ENCODE data around the gene NSUN2.
A peak's percentile ranks its signal among the peaks of the same experiment; 100 is the strongest.
"Not testable (repeated sequence)": the region's sequence is repeated elsewhere in the genome, so short reads cannot be mapped to it uniquely, and the experiment has no call there.

Gene NSUN2

GRCh38 chr5:6632888-6633468 is at the start of gene NSUN2, which contains the start of gene SRD5A1:
Gene NSUN2 (minus strand): TSS chr5:6633044. CDS start chr5:6632979, 65 bp downstream.
Gene SRD5A1 (plus strand): TSS chr5:6633440. CDS start chr5:6633577, 137 bp downstream.
- DNase-seq (ENCODE audit: low spot score) = peak; percentile 96

DNA sequence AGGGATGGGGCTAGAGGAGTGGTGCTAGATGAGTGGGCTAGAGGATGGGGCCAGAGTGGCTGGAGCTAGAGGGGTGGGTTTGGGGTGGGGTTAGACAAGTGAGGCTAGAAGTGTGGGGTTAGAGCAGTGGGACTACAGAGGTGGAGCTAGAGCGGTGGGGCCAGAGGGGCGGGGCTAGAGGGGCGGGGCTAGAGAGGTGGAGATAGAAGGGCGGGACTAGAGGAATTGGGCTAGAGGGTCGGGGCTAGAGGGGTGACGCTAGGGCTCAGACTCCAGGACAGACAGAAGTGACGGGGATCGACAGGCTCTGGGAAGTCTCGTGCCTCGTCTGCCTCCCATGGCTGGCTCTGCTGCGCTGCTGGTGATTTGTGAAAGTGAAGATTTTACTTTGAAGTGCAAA is 49.4 kb upstream of the NSUN2 start:
- DNase-seq (ENCODE audit: low spot score) = no peak

DNA sequence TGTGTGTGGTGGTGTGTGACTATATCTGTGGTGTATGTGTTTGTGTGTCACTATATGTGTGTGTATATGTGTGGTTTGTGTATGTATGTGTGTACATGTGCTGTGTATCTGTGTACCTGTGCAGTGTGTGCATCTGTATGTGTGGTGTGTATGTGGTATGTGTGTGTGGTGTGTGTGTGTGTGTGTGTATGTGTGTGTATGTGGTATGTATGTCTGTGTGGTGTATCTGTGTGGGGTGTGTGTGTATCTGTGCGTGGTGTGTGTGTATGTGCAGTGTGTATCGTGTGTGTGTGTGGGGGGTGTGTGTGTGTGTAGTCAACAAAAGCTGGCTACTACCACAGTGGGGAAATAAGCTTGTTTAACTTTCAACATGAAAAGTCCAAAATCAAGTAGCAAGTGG is 48.8 kb upstream of the NSUN2 start:
- DNase-seq (ENCODE audit: low spot score) = no peak

GRCh38 chr5:6680922-6681321 is 48.1 kb upstream of the NSUN2 start:
- no peak for DNase-seq (ENCODE audit: low spot score)

DNA sequence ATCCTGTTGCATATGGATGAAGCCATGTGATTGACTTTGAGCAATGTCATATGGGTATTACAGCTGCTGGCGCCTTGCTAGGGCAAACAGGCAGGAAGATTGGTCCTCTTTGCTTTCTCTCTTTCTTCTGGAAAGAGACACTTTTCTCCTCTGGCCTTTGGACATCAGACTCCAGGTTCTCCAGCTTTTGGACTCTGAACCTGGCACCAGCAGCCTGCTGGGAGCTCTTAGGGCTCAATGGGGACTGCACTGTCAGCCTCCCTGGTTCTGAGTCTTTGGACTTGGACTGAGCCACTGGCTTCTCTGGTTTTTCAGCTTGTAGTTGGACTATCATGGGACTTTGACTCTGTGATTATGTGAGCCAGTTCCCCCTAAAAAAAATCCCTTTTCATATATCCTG is 45.5 kb upstream of the NSUN2 start:
- no peak for DNase-seq (ENCODE audit: low spot score)

- DNase-seq (ENCODE audit: low spot score) = no peak
These were observed 43.9 kb upstream of the NSUN2 start for GRCh38 chr5:6676702-6677101.

GRCh38 chr5:6675784-6676491 is 43.1 kb upstream of the NSUN2 start:
- no peak for DNase-seq (ENCODE audit: low spot score)

DNA sequence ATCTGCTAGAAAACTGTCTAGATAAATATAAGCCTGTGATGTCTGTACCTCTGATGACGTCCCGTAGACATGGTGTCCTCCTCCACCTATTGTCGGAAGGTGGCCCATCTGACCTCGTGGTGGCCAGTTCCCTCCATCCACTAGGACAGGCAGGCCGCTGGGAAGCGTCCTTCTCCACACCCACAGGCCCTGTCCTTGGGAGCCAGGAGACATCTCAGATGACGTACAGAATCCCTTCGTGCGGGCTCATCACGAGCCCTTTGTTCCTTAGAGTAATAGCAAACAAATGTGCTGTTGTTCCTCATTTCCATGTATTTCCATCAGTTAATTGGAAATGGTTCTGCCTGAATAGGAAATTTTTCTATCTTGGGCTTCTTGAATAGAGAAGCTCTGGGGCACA is 42.0 kb upstream of the NSUN2 start:
- no peak for DNase-seq (ENCODE audit: low spot score)

GRCh38 chr5:6674421-6674820 is 41.6 kb upstream of the NSUN2 start:
- DNase-seq (ENCODE audit: low spot score) = no peak

DNA sequence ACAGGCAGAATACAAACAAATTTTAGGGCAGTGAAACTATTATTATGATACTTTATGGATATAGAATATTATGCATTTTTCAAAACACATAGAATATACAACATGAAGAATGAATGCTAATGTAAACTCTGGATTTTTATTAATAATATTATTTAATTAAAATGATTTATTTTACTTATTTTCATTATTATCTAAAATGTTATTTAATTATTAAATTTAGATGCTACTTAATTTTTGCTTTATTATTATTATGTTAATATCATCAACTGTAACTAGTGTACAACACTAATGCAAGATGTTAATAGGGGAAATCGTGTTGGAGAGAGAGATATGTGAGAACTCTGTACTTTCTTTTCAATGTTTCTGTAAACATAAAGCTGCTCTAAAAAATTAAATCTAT is 41.1 kb upstream of the NSUN2 start:
- no peak for DNase-seq (ENCODE audit: low spot score)

DNA sequence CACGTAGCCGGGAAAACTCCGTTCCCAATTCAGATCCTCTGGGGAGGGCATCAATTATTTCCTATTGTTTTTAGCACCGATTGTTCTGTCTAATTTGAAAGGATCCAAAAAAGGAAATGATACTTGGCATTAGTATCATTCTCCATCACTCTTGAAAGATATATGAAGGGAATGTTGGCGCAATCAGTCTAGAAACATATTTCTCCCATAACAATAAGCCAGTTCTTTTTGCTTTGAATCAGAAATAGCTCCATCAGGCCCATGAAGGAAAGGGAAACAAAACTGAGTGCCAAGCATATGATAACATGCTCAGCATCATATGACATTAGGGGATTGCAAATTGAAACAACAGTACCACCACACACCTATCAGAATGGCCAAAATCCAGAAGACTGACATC is 40.2 kb upstream of the NSUN2 start:
- DNase-seq (ENCODE audit: low spot score) = no peak

DNA sequence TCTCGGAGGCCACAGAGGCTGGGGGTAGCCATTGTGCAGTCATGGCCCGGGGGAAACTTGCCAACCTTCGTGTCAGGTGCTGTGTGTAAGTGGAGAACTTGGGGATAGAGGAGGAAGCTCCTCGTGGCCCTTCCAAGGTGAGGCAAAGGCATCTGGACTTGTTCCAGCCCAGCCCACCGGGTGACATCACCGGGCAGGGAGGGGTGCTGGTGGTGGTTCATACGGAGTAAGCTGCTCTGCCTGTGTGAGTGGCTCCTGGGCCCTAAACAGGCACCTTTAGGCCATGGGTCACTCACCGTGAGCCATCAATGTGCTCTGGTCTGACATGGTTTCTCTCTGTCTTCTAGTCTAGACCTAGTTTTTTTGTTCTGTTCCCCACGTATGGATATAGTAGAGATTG is 35.9 kb upstream of the NSUN2 start:
- DNase-seq (ENCODE audit: low spot score) = not testable (repeated sequence)

- DNase-seq (ENCODE audit: low spot score) = no peak
These were observed 34.8 kb upstream of the NSUN2 start for GRCh38 chr5:6667648-6668047.

DNA sequence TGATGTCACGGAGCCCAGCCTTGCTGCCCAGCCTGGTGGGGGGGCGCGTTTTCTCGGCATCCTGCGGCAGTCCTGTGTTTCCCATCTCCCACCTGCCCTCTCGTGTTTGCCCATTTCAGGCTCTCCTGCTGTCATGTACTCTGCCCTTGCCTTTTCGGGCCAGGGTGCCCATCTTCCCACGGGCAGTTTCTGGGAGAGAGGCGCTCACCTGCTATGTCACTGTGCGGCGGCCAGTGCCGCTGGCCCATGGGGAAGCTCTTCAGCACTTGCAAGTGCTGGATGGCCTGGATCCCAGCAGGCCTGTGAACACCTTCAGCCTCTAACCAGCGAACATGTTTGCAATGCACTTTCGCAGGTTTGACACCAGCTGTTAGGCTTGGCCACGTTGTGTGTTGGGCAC is 33.9 kb upstream of the NSUN2 start:
- DNase-seq (ENCODE audit: low spot score) = no peak

GRCh38 chr5:6660688-6661087 is 27.8 kb upstream of the NSUN2 start:
- no peak for DNase-seq (ENCODE audit: low spot score)

DNA sequence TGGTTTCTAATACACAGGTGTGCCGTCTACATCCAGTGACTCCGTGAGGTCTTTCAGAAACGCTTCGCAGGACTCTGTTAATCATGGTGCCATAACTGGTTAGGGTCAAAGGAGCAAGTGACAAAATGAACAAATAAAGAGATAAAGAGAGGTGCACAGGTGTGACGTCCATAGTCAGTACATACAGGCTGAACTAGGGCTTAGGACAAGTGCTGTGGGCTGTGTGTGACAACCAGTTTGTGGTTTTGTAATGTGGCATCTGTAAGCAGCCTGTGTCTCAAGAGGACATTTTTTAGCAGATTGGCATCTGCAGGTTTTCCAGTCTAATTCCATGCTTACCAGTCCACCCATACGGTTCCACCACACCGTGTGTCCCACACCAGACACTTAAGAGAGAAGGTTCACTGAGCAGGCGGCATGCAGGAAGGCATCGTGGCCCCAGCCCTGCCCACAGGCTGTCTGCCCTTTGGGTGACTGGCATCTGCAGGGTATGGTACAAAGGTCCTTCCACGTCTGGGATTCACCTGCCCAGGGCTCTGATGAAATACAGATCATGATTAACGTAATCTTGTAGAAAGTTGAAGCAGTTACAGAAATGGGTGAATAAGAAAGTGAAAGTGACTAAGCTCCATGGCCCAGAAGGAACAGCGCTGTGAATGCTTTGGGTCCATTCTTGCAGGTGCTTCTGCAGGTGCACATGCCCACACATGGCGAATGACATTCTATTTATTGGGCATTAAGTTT is 27.3 kb upstream of the NSUN2 start:
- no peak for DNase-seq (ENCODE audit: low spot score)

- DNase-seq (ENCODE audit: low spot score) = no peak
These were observed 23.8 kb upstream of the NSUN2 start for GRCh38 chr5:6656680-6657079.

DNA sequence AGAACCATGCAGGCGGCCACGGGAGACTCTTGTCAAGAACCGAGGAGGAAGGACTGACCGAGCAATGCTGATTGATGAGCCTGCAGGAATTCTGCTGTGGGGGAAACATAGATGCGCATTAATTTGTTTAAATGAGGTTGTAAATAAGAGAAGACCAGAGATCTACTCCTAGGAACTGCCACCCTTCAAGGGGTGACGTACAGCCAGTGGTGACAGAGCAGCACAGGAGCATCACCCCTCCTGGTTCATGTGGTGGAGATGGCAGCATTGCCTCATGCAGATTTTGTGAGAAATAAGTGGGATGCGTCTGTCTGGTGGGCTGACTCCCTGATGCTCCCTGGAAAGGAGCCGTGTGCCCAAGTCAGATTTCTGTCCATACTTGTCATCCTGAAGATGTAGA is 22.6 kb upstream of the NSUN2 start:
- no peak for DNase-seq (ENCODE audit: low spot score)

GRCh38 chr5:6652025-6652424 is 19.2 kb upstream of the NSUN2 start:
- no peak for DNase-seq (ENCODE audit: low spot score)

GRCh38 chr5:6649681-6650080 is 16.8 kb upstream of the NSUN2 start:
- DNase-seq (ENCODE audit: low spot score) = no peak

- no peak for DNase-seq (ENCODE audit: low spot score)
These were observed 16.3 kb upstream of the NSUN2 start for GRCh38 chr5:6649186-6649585.

DNA sequence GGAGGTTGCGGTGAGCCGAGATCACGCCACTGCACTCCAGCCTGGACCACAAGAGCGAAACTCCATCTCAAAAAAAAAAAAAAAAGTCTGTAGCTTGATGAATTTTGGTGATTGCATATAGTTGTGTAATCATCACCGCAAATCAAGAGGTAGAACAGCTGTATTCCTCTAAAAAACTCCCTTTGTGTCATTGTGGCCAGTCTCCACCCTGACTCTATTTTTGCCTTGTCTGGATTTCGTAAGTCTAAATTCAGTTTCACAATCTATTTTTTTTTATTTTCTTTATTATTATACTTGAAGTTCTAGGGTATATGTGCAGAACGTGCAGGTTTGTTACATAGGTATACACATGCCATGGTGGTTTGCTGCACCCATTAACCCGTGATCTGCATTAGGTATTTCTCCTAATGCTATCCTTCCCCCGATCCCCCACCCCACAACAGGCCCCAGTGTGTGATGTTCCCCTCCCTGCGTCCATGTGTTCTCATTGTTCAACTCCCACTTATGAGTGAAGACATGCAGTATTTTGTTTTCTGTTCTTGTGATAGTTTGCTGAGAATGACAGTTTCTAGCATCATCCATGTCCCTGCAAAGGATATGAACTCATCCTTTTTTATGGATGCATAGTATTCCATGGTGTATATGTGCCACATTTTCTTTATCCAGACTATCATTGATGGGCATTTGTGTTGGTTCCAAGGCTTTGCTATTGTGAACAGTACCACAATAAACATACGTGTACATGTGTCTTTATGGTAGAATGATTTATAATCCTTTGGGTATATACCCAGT is 12.9 kb upstream of the NSUN2 start:
- DNase-seq (ENCODE audit: low spot score) = not testable (repeated sequence)
